ENCODE measurements around the gene CCDC183.
"Not testable (repeated sequence)": the region's sequence is repeated elsewhere in the genome, so short reads cannot be mapped to it uniquely, and the experiment has no call there.

CCDC183 gene

GRCh38 chr9:136779808-136780207 is 16.3 kb upstream of the CCDC183 start:
- H3K27me3 Mint-ChIP-seq = peaks cover 28 to 52% of the 10 kb centered on the region in 2 donors
- no peaks in the 10 kb centered on the region for H3K9me3 Mint-ChIP-seq
- H3K4me3 Mint-ChIP-seq = no peak overlapping the region
- no peak for ATAC-seq (replicated peaks)
- H3K4me1 Mint-ChIP-seq (ENCODE audit: low read depth in 2 of 2) = no peaks in the 10 kb centered on the region
- H3K36me3 Mint-ChIP-seq (ENCODE audit: insufficient read depth) = no peaks in the 10 kb centered on the region
- DNase-seq = no peak
- no peak overlapping the region for H3K27ac Mint-ChIP-seq

DNA sequence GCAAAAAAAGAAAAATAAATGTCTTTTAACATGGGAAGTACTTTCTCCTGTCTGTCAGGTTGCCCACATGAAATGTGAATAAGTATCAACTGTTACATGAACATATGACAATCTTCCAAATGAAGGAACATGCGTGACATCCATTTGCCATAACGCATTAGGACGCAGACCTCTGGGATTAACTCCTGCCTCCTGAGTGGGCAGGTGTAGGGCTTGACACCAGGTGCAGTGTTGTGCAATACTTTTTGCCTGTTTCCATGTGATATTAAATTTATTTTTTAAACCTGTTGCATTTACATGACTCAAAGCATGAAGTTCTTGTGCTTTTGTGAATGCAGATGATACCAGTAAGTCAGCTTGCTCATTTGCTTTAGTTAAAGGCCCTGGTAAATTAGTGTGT is 13.7 kb upstream of the CCDC183 start:
- Mint-ChIP-seq H3K27ac (no peak overlapping the region), H3K4me3 (no peak overlapping the region), H3K4me1 (ENCODE audit: low read depth in 2 of 2) (peaks cover under 1 to 4% of the 10 kb centered on the region in 2 donors), H3K9me3 (no peaks in the 10 kb centered on the region), H3K36me3 (ENCODE audit: insufficient read depth) (no peaks in the 10 kb centered on the region), H3K27me3 (peaks cover 21 to 58% of the 10 kb centered on the region in 2 donors)
- DNase-seq = no peak
- no peak for ATAC-seq (replicated peaks)

GRCh38 chr9:136784249-136784996 is 11.7 kb upstream of the CCDC183 start:
- no peak for ATAC-seq (replicated peaks)
- no peak overlapping the region for H3K27ac Mint-ChIP-seq
- H3K9me3 Mint-ChIP-seq = no peaks in the 10 kb centered on the region
- no peak overlapping the region for H3K4me3 Mint-ChIP-seq
- H3K4me1 Mint-ChIP-seq (ENCODE audit: low read depth in 2 of 2) = peaks cover 8 to 11% of the 10 kb centered on the region in 2 donors
- no peaks in the 10 kb centered on the region for H3K36me3 Mint-ChIP-seq (ENCODE audit: insufficient read depth)
- peaks cover 1 to 38% of the 10 kb centered on the region in 2 donors for H3K27me3 Mint-ChIP-seq
- no peak for DNase-seq

DNA sequence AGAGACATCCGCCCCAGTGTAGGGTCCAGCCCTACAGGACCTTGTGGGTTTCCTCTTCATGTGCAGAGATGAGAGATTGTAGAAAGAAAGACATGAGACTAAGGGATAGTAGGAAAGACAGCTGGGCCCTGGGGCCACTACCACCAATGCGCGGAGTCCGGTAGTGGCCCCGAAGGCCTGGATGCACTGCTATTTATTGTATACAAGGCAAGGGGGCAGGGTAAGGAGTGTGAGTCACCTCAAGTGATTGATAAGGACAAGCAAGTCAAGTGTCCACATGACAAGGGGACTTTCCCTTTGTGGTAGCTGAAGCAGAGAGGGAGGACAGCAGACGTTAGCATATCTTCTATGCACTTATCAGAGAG is 11.2 kb upstream of the CCDC183 start:
- Mint-ChIP-seq H3K36me3 (ENCODE audit: insufficient read depth) (peaks cover 4% of the 10 kb centered on the region), H3K4me3 (no peak overlapping the region), H3K9me3 (no peaks in the 10 kb centered on the region), H3K27me3 (peaks cover 0 to 32% of the 10 kb centered on the region in 2 donors), H3K27ac (no peak overlapping the region), H3K4me1 (ENCODE audit: low read depth in 2 of 2) (peaks cover 8 to 11% of the 10 kb centered on the region in 2 donors)
- no peak for ATAC-seq (replicated peaks)
- no peak for DNase-seq

DNA sequence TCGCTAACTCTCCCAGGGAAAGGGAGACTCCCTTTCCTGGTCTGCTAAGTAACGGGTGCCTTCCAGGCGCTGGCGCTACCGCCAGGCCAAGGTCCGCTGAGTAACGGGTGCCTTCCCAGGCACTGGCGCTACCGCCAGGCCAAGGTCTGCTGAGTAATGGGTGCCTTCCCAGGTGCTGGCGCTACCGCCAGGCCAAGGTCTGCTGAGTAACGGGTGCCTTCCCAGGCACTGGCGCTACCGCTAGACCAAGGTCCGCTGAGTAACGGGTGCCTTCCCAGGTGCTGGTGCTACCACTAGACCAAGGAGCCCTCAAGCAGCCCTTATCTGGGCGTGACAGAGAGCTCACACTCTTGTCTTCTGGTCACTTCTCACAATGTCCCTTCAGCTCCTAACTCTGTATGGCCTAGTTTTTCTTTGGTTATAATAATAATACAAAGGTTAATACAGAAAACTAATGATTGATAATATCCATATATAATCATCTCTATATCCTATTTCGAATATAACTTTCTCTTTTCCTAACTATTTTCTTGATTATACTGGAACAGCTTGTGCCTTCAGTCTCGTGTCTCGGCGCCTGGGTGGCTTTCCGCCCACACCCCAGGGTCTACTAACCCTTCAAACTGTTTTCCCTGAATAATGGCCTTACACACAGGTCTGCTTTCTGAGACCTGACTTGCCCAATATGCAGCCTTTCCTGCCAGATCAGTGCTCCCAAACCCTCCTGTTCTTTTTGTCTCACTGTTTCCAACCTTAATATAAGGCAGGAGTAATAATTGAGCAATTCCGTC is 10.4 kb upstream of the CCDC183 start:
- not testable (repeated sequence) for H3K27ac Mint-ChIP-seq; H3K4me3 Mint-ChIP-seq; DNase-seq; H3K36me3 Mint-ChIP-seq (ENCODE audit: insufficient read depth); ATAC-seq (replicated peaks); H3K9me3 Mint-ChIP-seq
- peaks cover 0 to 28% of the 10 kb centered on the region in 2 donors for H3K27me3 Mint-ChIP-seq
- H3K4me1 Mint-ChIP-seq (ENCODE audit: low read depth in 2 of 2) = peaks cover 8 to 11% of the 10 kb centered on the region in 2 donors

- Mint-ChIP-seq H3K9me3 (no peaks in the 10 kb centered on the region), H3K27ac (no peak overlapping the region), H3K27me3 (peaks cover 0 to 21% of the 10 kb centered on the region in 2 donors), H3K36me3 (ENCODE audit: insufficient read depth) (peaks cover 5% of the 10 kb centered on the region), H3K4me3 (no peak overlapping the region), H3K4me1 (ENCODE audit: low read depth in 2 of 2) (peaks cover 8 to 15% of the 10 kb centered on the region in 2 donors)
- DNase-seq (no peak), ATAC-seq (replicated peaks) (no peak)
These were observed 9.7 kb upstream of the CCDC183 start for GRCh38 chr9:136786451-136786850.

- DNase-seq; H3K27ac Mint-ChIP-seq; H3K4me3 Mint-ChIP-seq; ATAC-seq (replicated peaks); H3K36me3 Mint-ChIP-seq (ENCODE audit: insufficient read depth); H3K9me3 Mint-ChIP-seq: not testable (repeated sequence)
- Mint-ChIP-seq H3K4me1 (ENCODE audit: low read depth in 2 of 2) (peaks cover 10 to 19% of the 10 kb centered on the region in 2 donors), H3K27me3 (peaks cover 0 to 20% of the 10 kb centered on the region in 2 donors)
These were observed 9.2 kb upstream of the CCDC183 start for GRCh38 chr9:136786983-136787382.

GRCh38 chr9:136787690-136788400 is 8.3 kb upstream of the CCDC183 start:
- DNase-seq (peak; percentile 68 to 74 (median 70)), ATAC-seq (replicated peaks) (no peak)
- Mint-ChIP-seq H3K36me3 (ENCODE audit: insufficient read depth) (peaks cover 9% of the 10 kb centered on the region), H3K27ac (no peak overlapping the region), H3K9me3 (no peaks in the 10 kb centered on the region), H3K4me1 (ENCODE audit: low read depth in 2 of 2) (peaks cover 14 to 23% of the 10 kb centered on the region in 2 donors), H3K4me3 (no peak overlapping the region), H3K27me3 (peaks cover 0 to 20% of the 10 kb centered on the region in 2 donors)

- H3K36me3 Mint-ChIP-seq (ENCODE audit: insufficient read depth) = peaks cover 14% of the 10 kb centered on the region
- H3K9me3 Mint-ChIP-seq; H3K27ac Mint-ChIP-seq; DNase-seq; ATAC-seq (replicated peaks): not testable (repeated sequence)
- H3K4me1 Mint-ChIP-seq (ENCODE audit: low read depth in 2 of 2) = peaks cover 14 to 23% of the 10 kb centered on the region in 2 donors
- peak overlapping the region in 1 of 2 donors; percentile 31 for H3K4me3 Mint-ChIP-seq
- H3K27me3 Mint-ChIP-seq = peaks cover 0 to 20% of the 10 kb centered on the region in 2 donors
These were observed 7.3 kb upstream of the CCDC183 start for GRCh38 chr9:136788644-136789522.

DNA sequence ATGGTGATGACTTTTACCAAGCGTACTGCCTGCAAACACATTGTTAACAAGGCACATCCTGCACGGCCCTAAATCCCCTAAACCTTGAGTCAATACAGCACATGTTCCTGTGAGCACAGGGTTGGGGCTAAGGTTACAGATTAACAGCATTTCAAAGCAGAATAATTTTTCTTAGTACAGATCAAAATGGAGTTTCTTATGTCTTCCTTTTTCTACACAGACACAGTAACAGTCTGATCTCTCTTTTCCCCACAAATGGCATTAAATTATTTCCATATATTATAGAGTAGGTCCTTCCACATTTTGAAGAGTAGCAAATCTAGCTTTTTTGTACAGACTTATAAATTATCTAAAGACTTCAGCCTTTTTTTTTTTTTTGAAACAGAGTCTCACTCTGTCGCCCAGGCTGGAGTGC is 6.6 kb upstream of the CCDC183 start:
- no peak overlapping the region for H3K4me3 Mint-ChIP-seq
- no peak overlapping the region for H3K27ac Mint-ChIP-seq
- peaks cover 14% of the 10 kb centered on the region for H3K36me3 Mint-ChIP-seq (ENCODE audit: insufficient read depth)
- no peak for ATAC-seq (replicated peaks)
- no peak for DNase-seq
- peaks cover 0 to 19% of the 10 kb centered on the region in 2 donors for H3K27me3 Mint-ChIP-seq
- no peaks in the 10 kb centered on the region for H3K9me3 Mint-ChIP-seq
- peaks cover 14 to 23% of the 10 kb centered on the region in 2 donors for H3K4me1 Mint-ChIP-seq (ENCODE audit: low read depth in 2 of 2)

DNA sequence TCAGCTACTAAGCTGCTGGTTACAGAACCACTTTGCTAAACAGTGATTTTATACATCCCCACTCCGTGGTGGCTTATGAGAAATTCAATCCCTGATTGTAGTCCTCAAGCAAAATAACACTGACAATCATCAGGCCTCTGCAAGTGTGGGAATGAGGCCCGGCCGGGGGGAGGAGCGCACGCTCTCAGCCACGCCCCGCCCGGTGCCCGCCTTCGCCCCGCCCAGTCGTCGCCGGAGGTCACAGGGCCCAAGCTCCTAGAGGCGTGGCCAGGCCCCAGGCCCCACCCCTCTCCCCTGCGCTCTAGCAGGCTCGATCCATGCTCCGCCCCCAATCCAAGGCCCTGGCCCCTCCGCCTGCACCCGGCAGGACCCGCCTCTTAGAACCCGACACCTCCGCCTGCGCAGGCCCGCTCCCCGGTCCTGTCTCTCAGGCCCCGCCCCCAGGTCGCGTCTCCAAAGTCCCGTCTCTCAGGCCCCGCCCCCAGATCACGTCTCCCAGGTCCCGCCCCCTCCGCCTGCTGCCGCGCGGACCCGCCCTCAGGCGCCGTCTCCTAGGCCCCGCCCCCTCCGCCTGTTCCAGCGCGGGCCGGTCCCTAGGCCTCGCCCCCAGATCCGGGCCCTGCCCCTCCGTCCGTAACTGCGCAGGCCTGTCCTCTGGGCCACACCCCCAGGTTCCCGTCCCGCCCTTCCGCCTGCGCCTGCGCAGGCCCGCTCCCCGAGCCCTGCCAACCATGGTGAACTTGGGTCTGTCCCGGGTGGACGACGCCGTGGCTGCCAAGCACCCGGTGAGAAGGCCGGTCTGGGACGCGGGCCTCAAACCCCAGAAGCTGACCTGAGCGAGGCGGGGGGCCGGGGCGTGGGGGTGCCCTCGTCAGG is 5.3 kb upstream of the CCDC183 start, which contains the start of gene TMEM141:
Gene TMEM141, plus strand, starts transcription at position 705 of the 876 bp plus-strand sequence. Its CDS starts 27 bp downstream, at position 732.
- Mint-ChIP-seq H3K4me3 (peak within 1 kb of the TSS; percentile 81 to 83), H3K4me1 (ENCODE audit: low read depth in 2 of 2) (peaks cover 14 to 20% of the 10 kb centered on the region in 2 donors), H3K27me3 (peaks cover 0 to 11% of the 10 kb centered on the region in 2 donors), H3K9me3 (no peaks in the 10 kb centered on the region), H3K36me3 (ENCODE audit: insufficient read depth) (peaks cover 14% of the 10 kb centered on the region), H3K27ac (peak within 1 kb of the TSS; percentile 81 to 88)
- peak; percentile 99 to 100 (median 99) for DNase-seq
- peak; percentile 84 for ATAC-seq (replicated peaks)

All from effector memory CD8-positive, alpha-beta T cell (primary cell).